GM19452 (cell line): Measurements from ENCODE around the gene CD47.
A peak's percentile ranks its signal among the peaks of the same experiment; 100 is the strongest.

Experiments used
- ATAC-seq: cut with Tn5 transposase; IDR thresholded peaks from one replicate; pipeline ENCODE4 v1.9.1; 2021; ENCODE audit not compliant: unreplicated experiment

The CD47 gene

GRCh38 chr3:108117241-108117775, 26.5 kb upstream of the CD47 start:
- no peak for ATAC-seq

- no peak for ATAC-seq
These were observed 23.7 kb upstream of the CD47 start for GRCh38 chr3:108114423-108115065.

DNA sequence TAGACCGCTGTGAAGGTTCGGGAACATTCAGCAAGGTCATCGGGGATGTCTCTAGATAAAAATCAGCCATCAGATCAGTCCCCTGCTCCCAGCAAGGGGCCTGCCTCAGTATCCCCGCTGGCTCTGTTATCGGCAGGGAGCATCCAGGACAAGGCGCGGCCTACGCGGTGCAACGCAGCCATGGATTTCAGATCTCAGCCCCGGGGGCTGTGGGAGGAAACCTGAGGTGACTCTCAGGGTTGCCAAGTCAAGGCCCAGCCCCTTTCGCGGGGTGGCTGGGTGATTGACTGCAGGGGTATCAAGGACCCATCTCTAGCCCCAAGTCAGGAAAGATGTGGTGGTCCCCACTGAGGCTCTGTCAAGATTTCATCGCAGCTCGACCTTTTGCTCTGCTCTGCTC, 23.1 kb upstream of the CD47 start:
- ATAC-seq: no peak

DNA sequence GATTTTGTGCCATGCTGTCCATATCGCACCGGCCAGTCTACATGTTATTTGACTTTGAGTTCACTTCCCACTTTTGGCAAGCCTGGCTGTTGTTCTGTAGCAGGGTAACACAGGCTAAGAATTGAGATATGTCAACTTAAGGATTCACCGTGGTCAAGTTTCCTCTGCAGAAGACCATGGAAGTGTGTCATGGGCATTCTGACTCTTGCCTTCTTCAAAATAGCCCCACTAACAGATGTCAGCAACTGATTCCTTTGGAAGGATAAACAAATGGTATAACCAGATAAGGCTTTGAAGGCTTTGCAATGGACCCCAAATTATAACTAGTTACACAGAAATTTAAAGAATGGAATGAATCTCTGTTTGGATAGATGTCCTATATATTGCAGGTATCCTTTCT, 20.1 kb upstream of the CD47 start:
- no peak for ATAC-seq

- no peak for ATAC-seq
These were observed 17.6 kb upstream of the CD47 start for GRCh38 chr3:108108416-108108815.

- no peak for ATAC-seq
These were observed 15.6 kb upstream of the CD47 start for GRCh38 chr3:108106449-108106848.

DNA sequence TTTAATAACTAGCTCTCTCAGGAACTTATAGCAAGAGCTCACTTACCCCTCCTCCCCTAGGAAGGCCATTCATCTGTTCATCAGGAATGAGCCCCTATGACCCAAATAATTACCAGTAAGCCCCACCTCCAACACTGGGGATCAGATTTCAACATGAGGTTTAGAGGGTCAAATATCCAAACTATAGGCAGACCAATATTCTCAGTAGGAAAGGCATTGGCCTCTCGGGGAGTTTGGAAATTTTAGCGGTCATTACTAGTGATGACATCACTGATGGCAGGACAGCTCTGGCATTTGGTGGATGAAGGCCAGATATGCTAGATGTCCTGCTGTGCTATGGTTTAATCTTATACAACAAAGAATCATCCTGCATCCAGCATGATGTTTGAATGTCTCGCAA, 15.2 kb upstream of the CD47 start:
- no peak for ATAC-seq

DNA sequence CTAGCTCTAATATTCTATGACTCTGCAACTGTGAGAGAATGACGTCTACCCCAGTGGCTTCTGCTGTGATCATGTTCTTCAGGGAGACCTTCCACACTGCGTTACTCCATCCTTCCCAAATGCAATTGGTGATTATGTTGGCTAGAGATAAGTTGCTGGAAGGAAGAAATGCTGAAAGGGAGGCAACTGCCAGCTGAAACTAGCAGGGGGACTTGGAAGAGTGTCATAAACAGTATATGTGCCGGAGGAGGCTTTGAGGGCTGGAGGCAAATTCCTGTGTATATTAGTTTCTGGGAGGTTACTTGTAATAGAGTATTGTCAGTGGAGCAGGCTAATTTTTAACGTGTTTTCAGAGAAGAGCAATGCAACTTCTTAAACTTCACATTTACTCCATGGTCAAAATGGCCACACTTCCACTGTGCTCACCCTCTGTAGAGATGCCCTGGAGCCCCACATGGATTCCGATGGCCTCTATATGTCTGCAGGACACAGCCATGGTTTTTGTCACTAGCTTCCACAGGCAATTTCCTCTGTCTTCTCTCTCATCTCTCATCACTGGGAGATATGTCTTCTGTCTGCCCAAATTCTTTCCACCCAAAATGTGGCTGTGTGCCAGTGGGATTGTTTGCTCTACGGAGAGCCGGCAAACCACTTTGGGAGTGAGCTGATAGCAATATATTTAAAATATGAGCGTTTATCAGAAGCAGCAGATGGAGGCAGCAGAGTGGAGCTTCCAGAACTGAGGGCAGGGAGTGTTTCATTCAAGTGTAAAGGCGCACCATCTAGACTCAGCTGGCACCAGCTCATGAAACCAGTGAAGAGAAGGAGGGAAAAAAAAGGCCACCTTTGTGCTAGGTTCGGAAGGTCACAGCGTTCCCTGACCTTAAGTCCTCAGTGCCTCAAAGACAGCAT, 13.3 kb upstream of the CD47 start:
- no peak for ATAC-seq

GRCh38 chr3:108103040-108103751, 12.4 kb upstream of the CD47 start:
- no peak for ATAC-seq

GRCh38 chr3:108102420-108103039, 11.7 kb upstream of the CD47 start:
- ATAC-seq: no peak

- peak; percentile 91 for ATAC-seq
These were observed 10.3 kb upstream of the CD47 start for GRCh38 chr3:108100906-108101660.

GRCh38 chr3:108099679-108100428, 9.0 kb upstream of the CD47 start:
- peak; percentile 19 for ATAC-seq

DNA sequence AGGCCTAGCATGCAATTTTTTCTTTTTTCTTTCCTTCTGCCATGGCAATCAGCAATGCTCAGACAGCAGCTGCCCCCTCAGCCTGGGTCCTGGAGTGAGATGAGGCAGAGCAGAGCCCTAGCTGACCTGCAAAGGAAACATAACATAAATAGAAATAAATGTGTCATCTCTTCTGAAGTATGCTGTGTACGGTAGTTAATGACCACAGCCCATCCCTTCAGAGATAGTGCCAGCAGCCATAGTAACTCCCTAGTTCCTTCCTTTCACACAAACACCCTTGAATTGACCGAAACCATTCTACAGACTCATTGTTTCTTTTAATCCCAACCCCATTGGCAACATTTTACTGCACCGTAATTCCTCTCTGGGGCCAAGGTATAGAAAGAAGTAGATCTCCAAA, 8.4 kb upstream of the CD47 start:
- ATAC-seq: no peak

DNA sequence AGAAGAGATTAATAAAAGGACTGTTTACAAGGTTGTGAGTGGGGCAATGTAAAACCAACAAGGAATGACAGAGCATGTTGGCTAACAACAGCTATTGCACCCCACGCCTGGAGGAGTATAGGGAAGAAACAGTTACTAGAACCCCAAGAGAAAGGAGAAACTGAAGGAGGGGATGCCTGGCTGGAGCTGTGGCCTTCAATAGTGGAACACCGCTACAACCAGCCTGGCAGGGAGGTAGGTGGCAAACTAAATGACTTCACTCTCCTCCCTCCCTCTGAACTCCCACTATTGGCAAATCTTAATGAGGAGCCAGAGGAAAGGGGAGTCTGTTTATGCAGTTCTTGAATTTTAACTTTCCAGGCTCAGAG, 7.2 kb upstream of the CD47 start:
- no peak for ATAC-seq

- ATAC-seq: no peak
These were observed 6.6 kb upstream of the CD47 start for GRCh38 chr3:108097322-108098002.

GRCh38 chr3:108096532-108097321, 5.9 kb upstream of the CD47 start:
- ATAC-seq: no peak

DNA sequence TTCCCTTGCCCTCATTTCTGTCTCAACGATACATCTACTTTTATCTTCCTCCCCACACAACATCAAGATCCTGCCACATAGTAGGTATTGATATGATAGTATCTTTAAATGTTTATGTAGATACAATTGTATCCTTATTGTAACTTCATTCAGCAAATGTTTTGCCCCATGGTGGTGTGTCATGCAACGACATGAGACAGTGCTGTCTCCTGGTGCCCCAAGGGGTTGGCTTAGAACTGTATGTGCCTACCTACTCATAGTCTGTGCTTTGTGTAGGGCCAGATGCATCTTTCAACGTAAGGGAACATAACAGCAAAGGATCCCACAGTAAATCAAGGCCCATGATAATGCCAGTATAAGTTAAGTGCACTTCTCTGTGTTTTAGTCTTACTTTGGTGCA, 2.8 kb upstream of the CD47 start:
- ATAC-seq: no peak

GRCh38 chr3:108093021-108093420, 2.2 kb upstream of the CD47 start:
- no peak for ATAC-seq
